ENCODE measurements around the gene MRNIP.
"Not testable (repeated sequence)": the region's sequence is repeated elsewhere in the genome, so short reads cannot be mapped to it uniquely, and the experiment has no call there.

Gene MRNIP

GRCh38 chr5:179794575-179794974, 64.0 kb downstream of the MRNIP start:
- Histone ChIP-seq H3K27ac (ENCODE audit: insufficient read depth, low read length, poor library complexity, severe bottlenecking) (peak overlapping the region; percentile 12), H3K36me3 (ENCODE audit: control insufficient read depth, insufficient read depth, low read length) (peaks cover 18% of the 10 kb centered on the region), H3K4me1 (ENCODE audit: control insufficient read depth, insufficient read depth, low read length, poor library complexity, severe bottlenecking) (peaks cover 29% of the 10 kb centered on the region), H3K9me3 (ENCODE audit: control insufficient read depth, low read length) (no peaks in the 10 kb centered on the region), H3K4me3 (ENCODE audit: insufficient read depth, low read depth, low read length, poor library complexity, severe bottlenecking) (peak overlapping the region; percentile 11), H3K27me3 (replicated peaks; ENCODE audit: control insufficient read depth, insufficient read depth, low read length, poor library complexity, severe bottlenecking) (no peaks in the 10 kb centered on the region)
- no peak for DNase-seq

- Histone ChIP-seq H3K4me3 (ENCODE audit: insufficient read depth, low read depth, low read length, poor library complexity, severe bottlenecking) (peak overlapping the region; percentile 11), H3K27ac (ENCODE audit: insufficient read depth, low read length, poor library complexity, severe bottlenecking) (peak overlapping the region; percentile 59)
These were observed 64.4 kb downstream of the MRNIP start for GRCh38 chr5:179794171-179794570.

GRCh38 chr5:179793468-179794139, 65.0 kb downstream of the MRNIP start, which contains the start of gene LTC4S:
TSS of gene LTC4S (plus strand) at chr5:179793986. CDS start at chr5:179794081, 95 bp downstream.
- peak; percentile 42 to 50 (median 49) for DNase-seq
- H3K27me3 ChIP-seq (replicated peaks; ENCODE audit: control insufficient read depth, insufficient read depth, low read length, poor library complexity, severe bottlenecking): no peaks in the 10 kb centered on the region
- peak within 1 kb of the TSS; percentile 11 for H3K4me3 ChIP-seq (ENCODE audit: insufficient read depth, low read depth, low read length, poor library complexity, severe bottlenecking)
- H3K9me3 ChIP-seq (ENCODE audit: control insufficient read depth, low read length): no peaks in the 10 kb centered on the region
- peak within 1 kb of the TSS; percentile 59 for H3K27ac ChIP-seq (ENCODE audit: insufficient read depth, low read length, poor library complexity, severe bottlenecking)
- H3K36me3 ChIP-seq (ENCODE audit: control insufficient read depth, insufficient read depth, low read length): peaks cover 8% of the 10 kb centered on the region
- H3K4me1 ChIP-seq (ENCODE audit: control insufficient read depth, insufficient read depth, low read length, poor library complexity, severe bottlenecking): peaks cover 29% of the 10 kb centered on the region

More at GRCh38 chr5:179794171-179794570, 64.4 kb downstream of the MRNIP start:
- DNase-seq: no peak
- Histone ChIP-seq H3K27me3 (replicated peaks; ENCODE audit: control insufficient read depth, insufficient read depth, low read length, poor library complexity, severe bottlenecking) (no peaks in the 10 kb centered on the region), H3K9me3 (ENCODE audit: control insufficient read depth, low read length) (no peaks in the 10 kb centered on the region), H3K36me3 (ENCODE audit: control insufficient read depth, insufficient read depth, low read length) (peaks cover 14% of the 10 kb centered on the region), H3K4me1 (ENCODE audit: control insufficient read depth, insufficient read depth, low read length, poor library complexity, severe bottlenecking) (peaks cover 29% of the 10 kb centered on the region)

- no peak overlapping the region for H3K27ac ChIP-seq (ENCODE audit: insufficient read depth, low read length, poor library complexity, severe bottlenecking)
- peaks cover 29% of the 10 kb centered on the region for H3K4me1 ChIP-seq (ENCODE audit: control insufficient read depth, insufficient read depth, low read length, poor library complexity, severe bottlenecking)
- H3K4me3 ChIP-seq (ENCODE audit: insufficient read depth, low read depth, low read length, poor library complexity, severe bottlenecking): no peak overlapping the region
- H3K27me3 ChIP-seq (replicated peaks; ENCODE audit: control insufficient read depth, insufficient read depth, low read length, poor library complexity, severe bottlenecking): no peaks in the 10 kb centered on the region
- no peaks in the 10 kb centered on the region for H3K9me3 ChIP-seq (ENCODE audit: control insufficient read depth, low read length)
- peaks cover under 1% of the 10 kb centered on the region for H3K36me3 ChIP-seq (ENCODE audit: control insufficient read depth, insufficient read depth, low read length)
- DNase-seq: no peak
These were observed 65.8 kb downstream of the MRNIP start for GRCh38 chr5:179792612-179793467.

- Histone ChIP-seq H3K36me3 (ENCODE audit: control insufficient read depth, insufficient read depth, low read length) (no peaks in the 10 kb centered on the region), H3K9me3 (ENCODE audit: control insufficient read depth, low read length) (no peaks in the 10 kb centered on the region), H3K4me3 (ENCODE audit: insufficient read depth, low read depth, low read length, poor library complexity, severe bottlenecking) (no peak overlapping the region), H3K27me3 (replicated peaks; ENCODE audit: control insufficient read depth, insufficient read depth, low read length, poor library complexity, severe bottlenecking) (no peaks in the 10 kb centered on the region), H3K4me1 (ENCODE audit: control insufficient read depth, insufficient read depth, low read length, poor library complexity, severe bottlenecking) (peaks cover 29% of the 10 kb centered on the region), H3K27ac (ENCODE audit: insufficient read depth, low read length, poor library complexity, severe bottlenecking) (no peak overlapping the region)
- DNase-seq: no peak
These were observed 66.6 kb downstream of the MRNIP start for GRCh38 chr5:179791881-179792611.

GRCh38 chr5:179789278-179789677, 69.3 kb downstream of the MRNIP start:
- H3K9me3 ChIP-seq (ENCODE audit: control insufficient read depth, low read length); DNase-seq; H3K36me3 ChIP-seq (ENCODE audit: control insufficient read depth, insufficient read depth, low read length); H3K27ac ChIP-seq (ENCODE audit: insufficient read depth, low read length, poor library complexity, severe bottlenecking); H3K4me3 ChIP-seq (ENCODE audit: insufficient read depth, low read depth, low read length, poor library complexity, severe bottlenecking); H3K27me3 ChIP-seq (replicated peaks; ENCODE audit: control insufficient read depth, insufficient read depth, low read length, poor library complexity, severe bottlenecking): not testable (repeated sequence)
- H3K4me1 ChIP-seq (ENCODE audit: control insufficient read depth, insufficient read depth, low read length, poor library complexity, severe bottlenecking): peaks cover 10% of the 10 kb centered on the region

GRCh38 chr5:179788193-179788854, 70.3 kb downstream of the MRNIP start:
- no peak overlapping the region for H3K4me3 ChIP-seq (ENCODE audit: insufficient read depth, low read depth, low read length, poor library complexity, severe bottlenecking)
- no peaks in the 10 kb centered on the region for H3K27me3 ChIP-seq (replicated peaks; ENCODE audit: control insufficient read depth, insufficient read depth, low read length, poor library complexity, severe bottlenecking)
- H3K27ac ChIP-seq (ENCODE audit: insufficient read depth, low read length, poor library complexity, severe bottlenecking): no peak overlapping the region
- H3K36me3 ChIP-seq (ENCODE audit: control insufficient read depth, insufficient read depth, low read length): no peaks in the 10 kb centered on the region
- DNase-seq: no peak
- H3K9me3 ChIP-seq (ENCODE audit: control insufficient read depth, low read length): no peaks in the 10 kb centered on the region
- H3K4me1 ChIP-seq (ENCODE audit: control insufficient read depth, insufficient read depth, low read length, poor library complexity, severe bottlenecking): peaks cover under 1% of the 10 kb centered on the region

Data from effector memory CD4-positive, alpha-beta T cell (primary cell).